ENCODE results near the gene RNF31. TPM values are rescaled to one million over a fixed set of nuclear protein-coding genes. Genes with fewer than 3 reads are reported as not detected.
A peak's percentile ranks its signal among the peaks of the same experiment; 100 is the strongest.

Gene RNF31
- total RNA-seq, 6 experiments from 2014 or later = 38.5 to 53.6 (median 47.2) TPM

DNA sequence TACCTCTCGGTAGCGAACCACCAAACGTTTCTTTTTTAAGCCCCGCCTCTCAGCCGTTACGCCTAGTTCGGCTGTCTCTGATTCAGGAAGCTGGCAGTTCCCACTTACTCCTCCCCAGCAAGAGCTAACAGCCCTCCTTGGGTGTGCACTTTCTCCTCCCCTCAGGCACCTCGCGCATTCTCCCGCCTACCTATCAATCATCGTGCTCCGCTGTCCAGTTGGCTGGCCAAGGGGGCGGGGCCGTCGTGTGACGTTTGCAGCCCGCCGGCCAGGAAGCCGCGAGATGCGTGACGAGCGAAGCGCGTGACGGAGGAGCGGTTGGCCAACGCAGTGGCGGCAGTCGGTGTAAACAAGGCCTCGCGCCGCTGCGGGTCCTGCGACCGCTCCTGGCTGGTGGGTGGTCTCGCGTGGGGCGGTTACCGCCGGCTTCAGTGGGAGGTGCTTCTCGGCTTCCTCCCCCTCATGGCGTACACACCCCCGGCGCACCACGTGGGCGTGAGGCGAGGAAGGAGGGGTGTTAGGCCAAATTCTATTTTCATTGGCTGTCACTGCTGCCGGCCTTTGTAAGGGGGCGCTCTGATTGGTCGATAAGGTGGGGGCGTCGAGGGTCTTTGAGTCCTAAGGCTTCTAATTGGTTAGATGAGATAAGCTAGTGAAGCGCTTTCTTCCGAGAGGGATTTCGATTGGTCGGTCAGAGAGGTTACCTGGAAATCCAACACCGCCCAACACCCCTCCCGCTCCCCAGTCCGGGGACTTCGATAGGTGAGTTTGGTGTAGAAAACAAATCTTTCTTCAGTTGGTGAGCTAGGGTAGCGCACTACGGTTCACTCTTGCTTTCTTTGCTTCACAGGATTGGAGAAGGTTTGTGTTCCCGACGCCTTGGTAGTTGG lies 32.5 kb upstream of the RNF31 start, which contains the start of the genes DCAF11 and NRL:
Gene DCAF11 (plus strand): TSS at position 246 of the 890 bp plus-strand sequence. CDS start 818 bp downstream, outside the sequence.
Gene NRL (minus strand): TSS at position 418 of the 890 bp plus-strand sequence. CDS start 32,101 bp downstream, outside the sequence.
- Mint-ChIP-seq H3K36me3 (ENCODE audit: low read depth) (0 out of 2 replicates have a peak, but pooled peaks cover 6% of the 10 kb centered on the region), H3K27me3 (ENCODE audit: insufficient read depth) (no peaks in the 10 kb centered on the region; the same call in 1 of the 2 replicates), H3K4me3 (peak within 1 kb of the TSS; percentile 97), H3K4me1 (ENCODE audit: low read depth) (peaks cover 17% of the 10 kb centered on the region), H3K9me3 (no peaks in the 10 kb centered on the region), H3K27ac (peak within 1 kb of the TSS; percentile 99)
- TF ChIP-seq, protein P1, sequence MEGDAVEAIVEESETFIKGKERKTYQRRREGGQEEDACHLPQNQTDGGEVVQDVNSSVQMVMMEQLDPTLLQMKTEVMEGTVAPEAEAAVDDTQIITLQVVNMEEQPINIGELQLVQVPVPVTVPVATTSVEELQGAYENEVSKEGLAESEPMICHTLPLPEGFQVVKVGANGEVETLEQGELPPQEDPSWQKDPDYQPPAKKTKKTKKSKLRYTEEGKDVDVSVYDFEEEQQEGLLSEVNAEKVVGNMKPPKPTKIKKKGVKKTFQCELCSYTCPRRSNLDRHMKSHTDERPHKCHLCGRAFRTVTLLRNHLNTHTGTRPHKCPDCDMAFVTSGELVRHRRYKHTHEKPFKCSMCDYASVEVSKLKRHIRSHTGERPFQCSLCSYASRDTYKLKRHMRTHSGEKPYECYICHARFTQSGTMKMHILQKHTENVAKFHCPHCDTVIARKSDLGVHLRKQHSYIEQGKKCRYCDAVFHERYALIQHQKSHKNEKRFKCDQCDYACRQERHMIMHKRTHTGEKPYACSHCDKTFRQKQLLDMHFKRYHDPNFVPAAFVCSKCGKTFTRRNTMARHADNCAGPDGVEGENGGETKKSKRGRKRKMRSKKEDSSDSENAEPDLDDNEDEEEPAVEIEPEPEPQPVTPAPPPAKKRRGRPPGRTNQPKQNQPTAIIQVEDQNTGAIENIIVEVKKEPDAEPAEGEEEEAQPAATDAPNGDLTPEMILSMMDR (IDR thresholded peaks at IDR 0.05) = peak; percentile 42
- peak; percentile 100 for DNase-seq

DNA sequence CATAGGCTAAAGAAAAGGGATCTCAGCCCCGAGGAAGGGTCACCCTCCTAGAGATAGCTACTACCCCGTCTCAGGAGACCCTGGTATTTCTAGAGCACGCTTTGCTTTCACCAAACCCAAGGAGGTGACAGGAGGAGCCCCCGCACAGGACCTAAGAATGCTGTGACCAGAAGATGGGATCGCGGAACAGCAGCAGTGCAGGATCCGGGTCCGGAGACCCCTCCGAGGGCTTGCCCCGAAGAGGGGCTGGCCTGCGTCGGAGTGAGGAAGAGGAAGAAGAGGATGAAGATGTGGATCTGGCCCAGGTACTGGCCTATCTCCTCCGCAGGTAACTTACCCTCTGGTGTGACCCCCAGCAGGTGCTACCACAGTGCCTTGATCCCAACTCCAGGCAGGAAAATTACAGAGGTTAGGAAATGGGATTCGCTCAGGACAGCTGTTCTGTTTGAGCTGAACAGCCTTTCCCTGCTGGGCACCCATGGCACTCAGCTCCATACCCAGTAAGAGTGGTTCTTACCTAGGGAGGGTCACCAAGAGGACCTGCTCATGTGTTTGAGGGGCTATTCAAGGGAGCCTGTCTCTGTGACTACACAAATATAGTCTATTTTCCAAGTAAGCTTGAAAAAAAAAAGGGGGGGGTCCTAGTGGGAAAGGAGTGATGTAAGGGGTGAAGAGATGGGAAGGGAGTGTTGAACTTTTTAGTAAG lies 31.7 kb upstream of the RNF31 start:
- 0 out of 2 replicates have a peak, but pooled peaks cover 6% of the 10 kb centered on the region for H3K36me3 Mint-ChIP-seq (ENCODE audit: low read depth)
- TF ChIP-seq, protein P1 (IDR thresholded peaks at IDR 0.05) = no peak
- no peaks in the 10 kb centered on the region; the same call in 1 of the 2 replicates for H3K27me3 Mint-ChIP-seq (ENCODE audit: insufficient read depth)
- H3K4me1 Mint-ChIP-seq (ENCODE audit: low read depth) = peaks cover 17% of the 10 kb centered on the region
- H3K4me3 Mint-ChIP-seq = peak overlapping the region; percentile 97
- H3K27ac Mint-ChIP-seq = peak overlapping the region; percentile 99
- no peak for DNase-seq
- H3K9me3 Mint-ChIP-seq = no peaks in the 10 kb centered on the region

DNA sequence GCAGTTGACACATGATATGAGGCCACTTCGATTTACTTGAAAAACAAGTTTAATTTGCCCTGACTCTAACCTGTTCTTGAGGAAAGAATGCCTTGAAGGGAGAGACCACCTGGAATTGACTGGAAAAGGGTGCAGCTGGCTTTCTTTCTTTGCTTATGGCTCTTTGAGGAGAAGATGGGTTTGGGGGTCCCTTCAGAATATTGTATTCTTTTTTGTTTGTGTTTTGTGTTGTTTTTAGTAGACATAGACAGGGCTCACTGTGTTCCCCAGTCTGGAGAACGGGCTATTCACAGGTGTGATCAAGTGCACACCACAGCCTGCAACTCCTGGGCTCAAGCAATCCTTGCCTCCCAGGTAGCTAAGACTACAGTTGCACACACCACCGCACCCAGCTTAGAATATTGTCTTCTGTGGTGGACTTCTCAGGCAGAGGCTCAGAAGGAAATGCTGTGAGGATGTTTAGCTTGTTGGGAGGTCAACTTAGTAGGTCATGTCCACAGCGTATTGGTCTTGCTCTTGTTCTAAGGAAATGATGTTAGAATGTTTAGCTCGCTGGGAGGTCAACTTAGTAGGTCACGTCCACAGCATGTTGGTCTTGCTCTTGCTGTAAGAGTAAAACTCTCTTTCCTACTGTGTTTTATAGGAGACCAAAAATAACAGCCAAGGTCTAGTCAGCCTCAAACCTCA lies 31.0 kb upstream of the RNF31 start:
- H3K9me3 Mint-ChIP-seq = no peaks in the 10 kb centered on the region
- H3K4me1 Mint-ChIP-seq (ENCODE audit: low read depth) = peaks cover 17% of the 10 kb centered on the region
- no peak overlapping the region; the same call in 1 of the 2 replicates for H3K27ac Mint-ChIP-seq
- DNase-seq = no peak
- 0 out of 2 replicates have a peak, but pooled peaks cover 6% of the 10 kb centered on the region for H3K36me3 Mint-ChIP-seq (ENCODE audit: low read depth)
- TF ChIP-seq, protein P1 (IDR thresholded peaks at IDR 0.05) = no peak
- peak overlapping the region; percentile 97 for H3K4me3 Mint-ChIP-seq
- H3K27me3 Mint-ChIP-seq (ENCODE audit: insufficient read depth) = no peaks in the 10 kb centered on the region; the same call in 1 of the 2 replicates

DNA sequence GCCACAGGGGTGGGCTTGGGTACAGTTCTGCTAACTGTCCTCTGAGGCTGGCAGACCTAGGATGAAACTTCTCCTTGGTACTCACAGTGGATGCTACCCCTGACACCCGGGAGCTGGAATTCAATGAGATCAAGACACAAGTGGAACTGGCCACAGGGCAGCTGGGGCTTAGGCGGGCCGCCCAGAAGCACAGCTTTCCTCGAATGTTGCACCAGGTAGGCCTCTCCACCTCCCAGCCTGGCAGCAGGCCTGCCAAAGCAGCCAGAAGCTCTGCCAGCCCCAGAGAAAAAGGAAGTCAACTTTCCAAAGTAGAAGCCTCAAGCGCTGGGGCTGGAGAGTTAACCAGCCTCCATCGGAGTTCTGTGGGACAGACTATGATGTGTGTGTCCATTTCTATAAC lies 30.1 kb upstream of the RNF31 start:
- 0 out of 2 replicates have a peak, but pooled peaks cover 6% of the 10 kb centered on the region for H3K36me3 Mint-ChIP-seq (ENCODE audit: low read depth)
- no peaks in the 10 kb centered on the region; the same call in 1 of the 2 replicates for H3K27me3 Mint-ChIP-seq (ENCODE audit: insufficient read depth)
- TF ChIP-seq, protein P1 (IDR thresholded peaks at IDR 0.05) = no peak
- peaks cover 17% of the 10 kb centered on the region for H3K4me1 Mint-ChIP-seq (ENCODE audit: low read depth)
- H3K4me3 Mint-ChIP-seq = no peak overlapping the region
- H3K9me3 Mint-ChIP-seq = no peaks in the 10 kb centered on the region
- H3K27ac Mint-ChIP-seq = no peak overlapping the region
- no peak for DNase-seq

DNA sequence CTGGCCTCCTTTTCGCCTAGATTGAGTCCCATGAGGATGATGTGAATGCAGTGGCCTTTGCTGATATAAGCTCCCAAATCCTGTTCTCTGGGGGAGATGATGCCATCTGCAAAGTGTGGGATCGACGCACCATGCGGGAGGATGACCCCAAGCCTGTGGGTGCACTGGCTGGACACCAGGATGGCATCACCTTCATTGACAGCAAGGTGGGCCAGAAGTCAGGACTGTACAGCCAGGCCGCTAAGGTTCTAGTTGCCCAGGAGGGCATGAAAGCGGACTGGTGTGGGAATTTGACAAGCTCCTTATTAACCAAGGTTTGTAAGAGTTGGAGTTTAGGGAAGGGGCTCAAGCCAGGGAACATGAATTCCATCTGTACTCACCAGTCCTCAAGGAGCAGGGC lies 27.6 kb upstream of the RNF31 start:
- Mint-ChIP-seq H3K4me3 (no peak overlapping the region), H3K4me1 (ENCODE audit: low read depth) (peaks cover 17% of the 10 kb centered on the region), H3K36me3 (ENCODE audit: low read depth) (0 out of 2 replicates have a peak, but pooled peaks cover 6% of the 10 kb centered on the region), H3K27me3 (ENCODE audit: insufficient read depth) (no peaks in the 10 kb centered on the region; the same call in 1 of the 2 replicates), H3K27ac (no peak overlapping the region), H3K9me3 (no peaks in the 10 kb centered on the region)
- TF ChIP-seq, protein P1 (IDR thresholded peaks at IDR 0.05) = no peak
- no peak for DNase-seq
